ENCODE results near the gene ATPAF1. TPM values are rescaled to one million over a fixed set of nuclear protein-coding genes. Genes with fewer than 3 reads are reported as not detected.

Gene ATPAF1
- total RNA-seq, 4 donors from 2014 or later: 44.7 to 92.5 (median 46.6) TPM

DNA sequence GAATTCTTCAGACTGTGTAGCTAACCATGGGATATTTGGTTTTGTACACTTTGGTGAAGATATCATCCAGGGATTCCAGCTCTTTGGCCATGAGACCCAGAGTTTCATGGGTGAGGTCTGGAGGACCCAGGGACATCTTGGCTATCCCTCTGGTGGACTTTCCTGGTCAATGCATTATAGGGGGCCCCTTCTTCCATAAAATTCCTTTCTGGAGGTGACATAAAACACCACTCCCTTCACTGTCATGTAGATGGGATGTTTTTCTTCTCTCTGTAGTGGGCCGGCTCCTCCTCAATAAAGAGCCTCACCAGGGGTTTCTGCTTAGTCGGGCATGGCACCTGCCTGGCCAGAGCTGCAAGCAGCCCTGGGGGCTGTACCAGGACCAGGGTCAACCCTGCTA is 2.2 kb downstream of the ATPAF1 start:
- TF ChIP-seq, protein P1, sequence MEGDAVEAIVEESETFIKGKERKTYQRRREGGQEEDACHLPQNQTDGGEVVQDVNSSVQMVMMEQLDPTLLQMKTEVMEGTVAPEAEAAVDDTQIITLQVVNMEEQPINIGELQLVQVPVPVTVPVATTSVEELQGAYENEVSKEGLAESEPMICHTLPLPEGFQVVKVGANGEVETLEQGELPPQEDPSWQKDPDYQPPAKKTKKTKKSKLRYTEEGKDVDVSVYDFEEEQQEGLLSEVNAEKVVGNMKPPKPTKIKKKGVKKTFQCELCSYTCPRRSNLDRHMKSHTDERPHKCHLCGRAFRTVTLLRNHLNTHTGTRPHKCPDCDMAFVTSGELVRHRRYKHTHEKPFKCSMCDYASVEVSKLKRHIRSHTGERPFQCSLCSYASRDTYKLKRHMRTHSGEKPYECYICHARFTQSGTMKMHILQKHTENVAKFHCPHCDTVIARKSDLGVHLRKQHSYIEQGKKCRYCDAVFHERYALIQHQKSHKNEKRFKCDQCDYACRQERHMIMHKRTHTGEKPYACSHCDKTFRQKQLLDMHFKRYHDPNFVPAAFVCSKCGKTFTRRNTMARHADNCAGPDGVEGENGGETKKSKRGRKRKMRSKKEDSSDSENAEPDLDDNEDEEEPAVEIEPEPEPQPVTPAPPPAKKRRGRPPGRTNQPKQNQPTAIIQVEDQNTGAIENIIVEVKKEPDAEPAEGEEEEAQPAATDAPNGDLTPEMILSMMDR (IDR thresholded peaks at IDR 0.05; ENCODE audit: low read depth): no peak

DNA sequence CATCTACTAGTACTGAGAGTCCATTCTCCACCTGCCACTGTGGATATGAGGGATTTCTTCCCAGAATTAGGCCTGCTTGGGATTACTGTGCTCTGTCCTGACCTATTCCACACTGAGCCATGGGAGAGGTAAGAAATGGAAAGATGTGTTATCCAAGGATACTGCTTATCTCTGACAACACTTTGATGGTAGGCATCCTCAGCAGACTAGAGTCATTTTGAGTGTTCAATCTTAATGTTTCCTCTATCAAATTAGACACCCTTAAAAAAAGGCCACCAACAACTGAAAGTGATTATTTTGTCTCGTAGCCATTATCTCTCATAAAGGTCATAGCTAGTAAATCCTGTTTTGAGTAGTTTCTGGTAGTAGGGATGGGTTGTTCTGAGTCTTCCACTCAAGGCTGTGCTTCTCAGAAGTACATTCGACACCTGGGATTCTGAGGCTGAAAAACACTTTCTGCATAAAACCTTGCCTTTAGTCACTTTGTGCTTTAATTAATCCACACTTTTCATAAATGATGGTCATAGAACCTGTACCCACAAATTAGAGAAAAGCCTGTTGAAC is 8.8 kb downstream of the ATPAF1 start:
- TF ChIP-seq, protein P1 (IDR thresholded peaks at IDR 0.05; ENCODE audit: low read depth): no peak

DNA sequence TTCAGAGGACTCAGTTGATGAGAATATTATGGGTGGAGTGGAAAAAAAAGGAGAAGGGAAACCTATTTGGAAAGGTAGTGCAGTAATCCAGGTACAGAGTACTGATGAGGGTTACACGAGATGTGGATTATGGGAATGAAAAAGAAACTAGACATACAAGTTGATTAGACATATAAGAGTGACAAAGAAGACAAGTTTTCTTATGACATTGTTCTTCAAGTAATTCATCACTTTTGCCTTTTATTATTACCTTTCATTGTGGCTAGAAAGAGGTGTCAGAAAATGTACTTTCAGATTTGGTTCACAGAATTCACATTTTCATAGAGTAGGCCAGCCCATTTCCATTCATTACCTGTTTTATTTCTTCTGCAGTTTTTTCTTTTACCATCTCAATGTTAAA is 10.4 kb downstream of the ATPAF1 start:
- TF ChIP-seq, protein P1 (IDR thresholded peaks at IDR 0.05; ENCODE audit: low read depth): no peak

DNA sequence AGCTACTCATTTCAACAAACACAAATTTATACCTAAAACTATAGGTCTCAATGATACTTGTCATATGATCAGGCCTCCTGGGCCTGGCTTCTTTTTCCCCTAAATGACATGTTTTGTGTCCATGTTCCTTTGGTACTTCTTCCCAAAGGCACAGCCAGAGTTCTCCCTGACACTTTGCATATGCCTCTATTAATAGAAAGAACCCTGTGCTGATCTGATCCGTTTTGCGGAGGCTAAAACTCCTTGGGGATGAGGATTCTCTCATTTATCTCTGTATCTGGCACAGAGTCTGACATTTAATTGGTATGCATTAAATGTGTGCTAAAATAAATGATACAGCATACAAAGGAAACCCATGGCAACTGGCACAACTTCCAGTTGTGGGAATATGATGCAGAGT is 11.5 kb downstream of the ATPAF1 start:
- TF ChIP-seq, protein P1 (IDR thresholded peaks at IDR 0.05; ENCODE audit: low read depth): no peak

DNA sequence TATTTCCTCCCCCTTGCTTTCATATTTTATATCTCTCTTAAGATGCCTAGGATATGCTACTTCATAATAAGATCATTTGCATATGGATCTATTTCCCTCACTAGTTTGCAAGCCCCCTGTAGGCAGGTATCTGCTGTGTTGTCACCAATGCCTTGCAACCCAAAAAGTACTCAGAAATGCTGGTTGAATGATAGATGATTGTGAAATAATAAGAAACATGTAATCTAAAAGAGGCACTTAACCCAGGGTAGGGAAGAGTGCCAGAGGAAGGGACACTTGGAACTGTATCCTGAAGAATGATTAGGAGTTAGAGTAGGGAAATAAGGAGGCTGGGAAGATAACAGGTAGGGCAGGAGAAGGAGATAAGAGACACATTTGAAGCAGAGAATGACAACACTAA is 12.3 kb downstream of the ATPAF1 start:
- TF ChIP-seq, protein P1 (IDR thresholded peaks at IDR 0.05; ENCODE audit: low read depth): no peak

DNA sequence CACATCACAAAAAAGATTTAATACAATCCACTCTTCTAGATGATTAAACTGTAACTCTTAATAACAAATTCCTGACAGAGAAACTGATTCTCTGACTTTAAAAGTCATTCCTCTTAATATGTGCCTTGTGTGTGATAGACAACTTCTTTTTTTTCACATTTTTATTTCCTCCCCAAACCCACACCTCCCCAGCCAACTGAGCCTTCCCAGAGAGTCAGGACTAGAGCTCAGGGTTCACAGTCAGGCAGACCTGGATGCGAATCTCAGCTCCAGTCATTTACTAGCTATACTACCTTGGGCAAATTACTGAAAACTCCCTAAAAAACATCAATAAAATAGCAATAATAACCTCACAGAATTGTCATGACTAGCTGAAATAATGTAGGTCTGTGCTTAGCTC is 14.2 kb downstream of the ATPAF1 start:
- TF ChIP-seq, protein P1 (IDR thresholded peaks at IDR 0.05; ENCODE audit: low read depth): no peak

DNA sequence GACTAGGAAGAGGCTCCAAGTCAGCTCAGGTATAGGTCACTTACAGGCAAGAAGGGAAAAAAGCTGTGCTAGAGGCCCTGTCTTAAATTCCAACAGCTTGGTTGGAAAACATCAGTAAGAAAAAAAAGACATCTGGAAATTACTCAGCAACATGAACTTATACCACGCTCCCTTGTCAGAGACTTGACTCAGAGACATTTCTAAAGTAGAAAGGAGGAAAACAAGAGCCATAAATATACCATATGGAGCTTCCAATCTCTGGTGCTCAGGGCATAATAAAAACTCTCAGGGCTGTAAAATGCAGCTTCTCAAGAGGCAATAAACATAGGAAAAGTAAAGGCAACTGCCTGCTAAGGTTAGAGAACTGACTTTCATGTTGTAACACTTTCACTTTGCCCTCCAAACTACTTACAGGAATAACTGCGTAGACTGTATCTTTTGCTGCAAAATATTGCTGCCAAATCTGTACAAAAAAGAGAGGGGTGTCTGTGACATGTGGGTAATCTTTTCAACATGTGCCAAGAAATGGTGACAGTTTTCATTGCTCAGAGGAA is 14.7 kb downstream of the ATPAF1 start:
- TF ChIP-seq, protein P1 (IDR thresholded peaks at IDR 0.05; ENCODE audit: low read depth): no peak
